ENCODE data around the gene TRPC4.

Gene TRPC4

GRCh38 chr13:37869756-37870488 lies at the start of gene TRPC4:
TSS of gene TRPC4 (minus strand) at chr13:37869772. CDS start at chr13:37783333, 86,439 bp downstream.
- DNase-seq (ENCODE audit: low read depth in 1 of 2, low spot score in 1 of 2) = no peak

- DNase-seq (ENCODE audit: low read depth in 1 of 2, low spot score in 1 of 2) = no peak
These were observed 49.2 kb upstream of the TRPC4 start for GRCh38 chr13:37918751-37919150.

GRCh38 chr13:37918116-37918714 lies 48.6 kb upstream of the TRPC4 start:
- no peak for DNase-seq (ENCODE audit: low read depth in 1 of 2, low spot score in 1 of 2)

- no peak for DNase-seq (ENCODE audit: low read depth in 1 of 2, low spot score in 1 of 2)
These were observed 45.3 kb upstream of the TRPC4 start for GRCh38 chr13:37914781-37915391.

GRCh38 chr13:37910790-37911189 lies 41.2 kb upstream of the TRPC4 start:
- DNase-seq (ENCODE audit: low read depth in 1 of 2, low spot score in 1 of 2) = no peak

- DNase-seq (ENCODE audit: low read depth in 1 of 2, low spot score in 1 of 2) = no peak
These were observed 37.3 kb upstream of the TRPC4 start for GRCh38 chr13:37906880-37907279.

- no peak for DNase-seq (ENCODE audit: low read depth in 1 of 2, low spot score in 1 of 2)
These were observed 36.2 kb upstream of the TRPC4 start for GRCh38 chr13:37905736-37906135.

- no peak for DNase-seq (ENCODE audit: low read depth in 1 of 2, low spot score in 1 of 2)
These were observed 30.2 kb upstream of the TRPC4 start for GRCh38 chr13:37899753-37900152.

GRCh38 chr13:37893321-37893720 lies 23.7 kb upstream of the TRPC4 start:
- DNase-seq (ENCODE audit: low read depth in 1 of 2, low spot score in 1 of 2) = no peak

GRCh38 chr13:37889820-37890219 lies 20.2 kb upstream of the TRPC4 start:
- DNase-seq (ENCODE audit: low read depth in 1 of 2, low spot score in 1 of 2) = no peak

- no peak for DNase-seq (ENCODE audit: low read depth in 1 of 2, low spot score in 1 of 2)
These were observed 19.5 kb upstream of the TRPC4 start for GRCh38 chr13:37889102-37889501.

GRCh38 chr13:37886879-37887278 lies 17.3 kb upstream of the TRPC4 start:
- DNase-seq (ENCODE audit: low read depth in 1 of 2, low spot score in 1 of 2) = no peak

GRCh38 chr13:37884674-37885073 lies 15.1 kb upstream of the TRPC4 start:
- DNase-seq (ENCODE audit: low read depth in 1 of 2, low spot score in 1 of 2) = no peak

- DNase-seq (ENCODE audit: low read depth in 1 of 2, low spot score in 1 of 2) = no peak
These were observed 14.5 kb upstream of the TRPC4 start for GRCh38 chr13:37884026-37884425.

- DNase-seq (ENCODE audit: low read depth in 1 of 2, low spot score in 1 of 2) = no peak
These were observed 9.3 kb upstream of the TRPC4 start for GRCh38 chr13:37878921-37879320.

- no peak for DNase-seq (ENCODE audit: low read depth in 1 of 2, low spot score in 1 of 2)
These were observed 8.9 kb upstream of the TRPC4 start for GRCh38 chr13:37878496-37878895.

- DNase-seq (ENCODE audit: low read depth in 1 of 2, low spot score in 1 of 2) = no peak
These were observed 1.5 kb upstream of the TRPC4 start for GRCh38 chr13:37870895-37871550.

- no peak for DNase-seq (ENCODE audit: low read depth in 1 of 2, low spot score in 1 of 2)
These were observed 895 bp upstream of the TRPC4 start for GRCh38 chr13:37870489-37870845.

GRCh38 chr13:37869506-37869755 lies 141 bp downstream of the TRPC4 start:
- DNase-seq (ENCODE audit: low read depth in 1 of 2, low spot score in 1 of 2) = no peak

- no peak for DNase-seq (ENCODE audit: low read depth in 1 of 2, low spot score in 1 of 2)
These were observed 674 bp downstream of the TRPC4 start for GRCh38 chr13:37868691-37869505.

GRCh38 chr13:37863708-37864107 lies 5.9 kb downstream of the TRPC4 start:
- no peak for DNase-seq (ENCODE audit: low read depth in 1 of 2, low spot score in 1 of 2)

- no peak for DNase-seq (ENCODE audit: low read depth in 1 of 2, low spot score in 1 of 2)
These were observed 34.2 kb downstream of the TRPC4 start for GRCh38 chr13:37835392-37835791.

Measured in stimulated activated CD4-positive, alpha-beta T cell treated with anti-CD3 and anti-CD28 coated beads, Interleukin-15, amount 100 ng/mL, for 1 hour (primary cell).